MM.1S (cell line): ENCODE measurements around the gene RUNX1.

Experiments used
- EZH2 ChIP-seq: fragments of 300-600 bp; sonication (generic); optimal IDR thresholded peaks from 2 replicates; pipeline ENCODE3; 2017; ENCODE audit warnings: low read depth, mild to moderate bottlenecking, antibody characterized with exemption, low read length, mixed read lengths
- EZH2phosphoT487 ChIP-seq: fragments of 300-600 bp; sonication (generic); IDR thresholded peaks from 2 replicates; pipeline ENCODE4 v1.6.1; 2018; ENCODE audit warnings: antibody characterized with exemption, low read length
- TF ChIP-seq, protein P1 (sequence below): fragments of 300-600 bp; sonication (generic); IDR thresholded peaks from 2 replicates; pipeline ENCODE4 v1.5.1; 2016; ENCODE audit warnings: antibody characterized with exemption, low read length, mixed read lengths

DNA sequence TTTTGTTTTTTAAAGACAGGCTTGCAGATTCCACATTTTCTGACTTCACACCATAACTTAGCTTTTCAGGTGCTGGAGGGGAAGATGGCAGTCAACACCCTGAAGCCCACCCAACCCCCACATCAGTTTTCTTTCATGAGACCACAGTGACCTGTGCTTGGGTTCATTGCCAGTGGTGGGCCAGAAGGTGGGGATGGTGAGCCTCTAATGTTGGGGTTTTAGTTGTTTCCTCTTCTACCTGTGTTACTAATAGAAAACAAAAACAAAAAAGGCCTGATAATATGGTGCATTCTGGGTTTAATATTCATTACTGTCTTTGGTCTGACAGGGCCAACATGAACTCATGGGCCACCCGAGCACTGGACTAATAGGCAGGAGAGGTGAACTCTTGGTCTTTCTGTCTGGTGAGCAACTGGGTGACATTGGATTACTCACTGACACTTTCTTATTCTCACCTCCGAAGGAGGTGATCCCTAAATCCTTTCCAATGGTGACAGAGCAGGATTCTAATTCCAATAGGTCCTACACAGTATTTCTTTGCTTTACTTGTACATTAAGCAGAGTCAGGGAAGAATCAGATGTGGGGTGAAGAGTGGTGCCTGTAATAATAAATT is 247.5 kb downstream of the RUNX1 start:
- TF ChIP-seq, protein P1, sequence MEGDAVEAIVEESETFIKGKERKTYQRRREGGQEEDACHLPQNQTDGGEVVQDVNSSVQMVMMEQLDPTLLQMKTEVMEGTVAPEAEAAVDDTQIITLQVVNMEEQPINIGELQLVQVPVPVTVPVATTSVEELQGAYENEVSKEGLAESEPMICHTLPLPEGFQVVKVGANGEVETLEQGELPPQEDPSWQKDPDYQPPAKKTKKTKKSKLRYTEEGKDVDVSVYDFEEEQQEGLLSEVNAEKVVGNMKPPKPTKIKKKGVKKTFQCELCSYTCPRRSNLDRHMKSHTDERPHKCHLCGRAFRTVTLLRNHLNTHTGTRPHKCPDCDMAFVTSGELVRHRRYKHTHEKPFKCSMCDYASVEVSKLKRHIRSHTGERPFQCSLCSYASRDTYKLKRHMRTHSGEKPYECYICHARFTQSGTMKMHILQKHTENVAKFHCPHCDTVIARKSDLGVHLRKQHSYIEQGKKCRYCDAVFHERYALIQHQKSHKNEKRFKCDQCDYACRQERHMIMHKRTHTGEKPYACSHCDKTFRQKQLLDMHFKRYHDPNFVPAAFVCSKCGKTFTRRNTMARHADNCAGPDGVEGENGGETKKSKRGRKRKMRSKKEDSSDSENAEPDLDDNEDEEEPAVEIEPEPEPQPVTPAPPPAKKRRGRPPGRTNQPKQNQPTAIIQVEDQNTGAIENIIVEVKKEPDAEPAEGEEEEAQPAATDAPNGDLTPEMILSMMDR, result peak; percentile 91
- TF ChIP-seq EZH2, result no peak
- no peak for TF ChIP-seq EZH2phosphoT487
